Amniotic epithelial cell (primary cell): ENCODE data around the gene RREB1.
A peak's percentile ranks its signal among the peaks of the same experiment; 100 is the strongest.

ENCODE experiments used
- DNase-seq: peaks from one replicate; pipeline ENCODE4 v3.0.0-alpha.2; 2010; ENCODE audit warnings: low read depth

The RREB1 gene

DNA sequence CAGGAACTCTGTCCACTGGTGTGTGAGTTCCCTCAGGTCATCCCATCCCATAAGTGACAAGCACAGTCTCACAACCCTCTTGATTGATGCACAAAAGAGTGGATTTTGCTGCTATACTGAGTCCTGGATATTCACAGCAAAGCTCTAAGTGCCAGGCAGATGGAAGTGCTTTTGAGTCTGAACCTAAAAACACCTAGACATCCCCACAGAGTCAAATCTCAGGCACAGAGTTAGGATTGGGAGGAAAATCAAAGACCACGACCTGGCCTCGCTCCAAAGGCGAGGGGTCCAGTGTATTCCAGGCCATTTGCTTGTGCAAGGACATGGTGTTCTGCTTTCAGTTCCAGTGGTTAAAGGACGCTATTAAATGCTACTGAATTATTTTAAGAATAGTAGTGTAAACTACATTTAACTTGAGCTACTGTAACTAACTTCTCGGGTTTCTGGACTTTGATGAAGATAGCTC lies 56.8 kb downstream of the RREB1 start:
- DNase-seq = no peak

- peak; percentile 76 for DNase-seq
Measured at GRCh38 chr6:7165002-7165889, 57.5 kb downstream of the RREB1 start.

GRCh38 chr6:7165890-7166267 lies 58.1 kb downstream of the RREB1 start:
- DNase-seq = no peak

GRCh38 chr6:7166410-7167293 lies 58.9 kb downstream of the RREB1 start:
- peak; percentile 81 for DNase-seq

GRCh38 chr6:7169296-7169721 lies 61.5 kb downstream of the RREB1 start:
- DNase-seq = no peak

GRCh38 chr6:7170117-7170732 lies 62.5 kb downstream of the RREB1 start:
- no peak for DNase-seq

GRCh38 chr6:7171119-7171518 lies 63.4 kb downstream of the RREB1 start:
- no peak for DNase-seq

- DNase-seq = no peak
Measured at GRCh38 chr6:7171733-7172132, 64.0 kb downstream of the RREB1 start.

GRCh38 chr6:7172649-7173048 lies 64.9 kb downstream of the RREB1 start:
- DNase-seq = no peak

- no peak for DNase-seq
Measured at GRCh38 chr6:7173843-7174503, 66.2 kb downstream of the RREB1 start.

DNA sequence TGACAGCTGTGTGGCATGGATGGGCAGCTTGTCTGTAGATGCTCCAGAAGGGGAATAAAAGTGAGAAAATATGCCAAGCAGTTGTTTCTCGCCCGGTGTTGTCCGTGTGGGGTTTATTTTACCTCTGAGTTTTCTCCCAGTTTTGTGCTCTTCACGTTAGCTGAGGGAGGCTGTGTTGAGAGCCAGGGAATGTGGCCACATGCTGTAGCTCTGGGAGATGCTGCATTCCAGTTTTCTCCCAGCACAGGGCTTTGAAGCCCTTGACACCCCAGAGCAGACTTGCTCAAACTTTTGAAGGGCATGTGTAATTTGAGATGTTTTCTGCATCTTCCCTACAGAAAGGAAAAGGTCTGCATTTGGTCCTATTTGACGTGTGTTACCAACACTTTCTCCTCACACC lies 67.7 kb downstream of the RREB1 start:
- peak; percentile 27 for DNase-seq

- DNase-seq = no peak
Measured at GRCh38 chr6:7176208-7176607, 68.4 kb downstream of the RREB1 start.

GRCh38 chr6:7178280-7178679 lies 70.5 kb downstream of the RREB1 start:
- no peak for DNase-seq

GRCh38 chr6:7180751-7181150 lies 73.0 kb downstream of the RREB1 start:
- no peak for DNase-seq

GRCh38 chr6:7183707-7184106 lies 75.9 kb downstream of the RREB1 start:
- DNase-seq = no peak

- no peak for DNase-seq
Measured at GRCh38 chr6:7184502-7184901, 76.7 kb downstream of the RREB1 start.

DNA sequence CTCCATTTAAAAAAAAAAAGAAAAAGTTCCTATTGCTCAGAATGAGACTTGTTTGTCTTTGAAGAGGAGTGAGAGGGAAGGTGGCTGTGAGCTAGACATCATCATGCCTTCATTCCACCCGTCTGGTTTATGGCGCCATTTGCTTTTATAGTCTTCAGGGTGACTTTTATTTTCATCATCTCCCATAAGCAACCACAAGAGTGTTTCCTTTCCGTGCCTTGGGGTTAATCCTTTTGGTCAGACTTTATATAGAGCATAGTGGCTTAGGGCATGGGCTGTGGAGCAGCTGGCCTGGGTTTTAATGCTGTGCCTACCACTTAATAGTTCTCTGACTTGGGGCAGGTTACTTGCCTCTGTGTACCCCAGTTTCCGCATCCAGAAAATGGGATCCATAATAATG lies 77.8 kb downstream of the RREB1 start:
- no peak for DNase-seq

- no peak for DNase-seq
Measured at GRCh38 chr6:7188492-7188891, 80.7 kb downstream of the RREB1 start.

- no peak for DNase-seq
Measured at GRCh38 chr6:7189101-7189758, 81.5 kb downstream of the RREB1 start.

GRCh38 chr6:7190791-7191190 lies 83.0 kb downstream of the RREB1 start:
- DNase-seq = no peak

DNA sequence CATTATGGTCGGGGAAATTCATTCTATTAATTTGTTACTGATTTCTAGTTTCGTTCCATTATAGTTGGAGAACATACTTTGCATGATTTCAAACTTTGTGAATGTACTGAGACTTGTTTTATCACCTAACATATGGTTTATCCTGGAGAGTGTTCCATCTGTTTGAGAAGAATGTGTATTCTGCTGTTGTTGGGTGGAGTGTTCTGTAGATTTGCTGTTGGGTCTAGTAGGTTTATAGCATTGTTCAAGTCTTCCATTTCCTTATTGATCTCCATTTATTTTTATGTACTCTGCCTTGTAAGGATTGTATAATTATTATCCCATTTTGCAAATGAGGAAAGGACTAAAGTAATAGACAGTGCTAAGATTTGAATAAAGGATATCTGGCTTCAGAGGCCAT lies 85.4 kb downstream of the RREB1 start:
- DNase-seq = no peak
